K562 (cell line): ENCODE measurements around the gene TSPAN14. TPM values are rescaled to one million over a fixed set of nuclear protein-coding genes. Genes with fewer than 3 reads are reported as not detected.

Experiments used
- CEBPZ ChIP-seq: fragments of 150-350 bp; IDR thresholded peaks from 2 replicates; pipeline ENCODE4 v1.6.1; 2014; ENCODE audit warnings: low read depth, mild to moderate bottlenecking, low read length, borderline replicate concordance
- HDGF ChIP-seq: fragments of 450-650 bp; IDR thresholded peaks from 2 replicates; pipeline ENCODE4 v1.6.1; 2016
- MBD2 ChIP-seq: sonication (generic); IDR thresholded peaks from 2 replicates; pipeline ENCODE4 v1.6.1; 2016; ENCODE audit warnings: low read depth, borderline replicate concordance
- POLR2AphosphoS5 ChIP-seq: IDR thresholded peaks from 2 replicates; pipeline ENCODE4 v1.6.1; 2011; ENCODE audit warnings: mild to moderate bottlenecking, low read depth, low read length, moderate library complexity; ENCODE audit not compliant: control insufficient read depth, insufficient read depth
- RBM14 ChIP-seq: fragments of 200-400 bp; formaldehyde crosslinking; IDR thresholded peaks from 2 replicates; pipeline ENCODE4 v1.6.1; 2018; ENCODE audit warnings: low read depth, mild to moderate bottlenecking, low read length, moderate library complexity, borderline replicate concordance; ENCODE audit not compliant: insufficient read depth
- RNF219 ChIP-seq: fragments of 250-450 bp; sonication (Bioruptor Pico); IDR thresholded peaks from 2 replicates; pipeline ENCODE4 v1.5.0; 2022; ENCODE audit warnings: mild to moderate bottlenecking
- SETDB1 ChIP-seq: IDR thresholded peaks from one replicate; pipeline ENCODE4 v1.6.1; 2012; ENCODE audit warnings: low read length, control low read depth, inconsistent platforms
- SMC3 ChIP-seq: conservative IDR thresholded peaks from 2 replicates; pipeline ENCODE4 v1.6.1; 2011; ENCODE audit warnings: low read depth, low read length, improper control_type of control experiment; ENCODE audit not compliant: insufficient read depth
- SNRNP70 ChIP-seq: fragments of 200-400 bp; formaldehyde crosslinking; optimal IDR thresholded peaks from 2 replicates; pipeline ENCODE3; 2017; ENCODE audit warnings: low read depth, low read length
- TEAD2 ChIP-seq: fragments of 450-650 bp; IDR thresholded peaks from 2 replicates; pipeline ENCODE4 v1.6.1; 2016; ENCODE audit warnings: missing genetic modification characterization, control low read depth, missing compliant biosample characterization
- THRA ChIP-seq: fragments of 450-650 bp; IDR thresholded peaks from 2 replicates; pipeline ENCODE4 v1.6.1; 2017; ENCODE audit warnings: mild to moderate bottlenecking, moderate library complexity
- ZKSCAN1 ChIP-seq: fragments of 150-350 bp; IDR thresholded peaks from 2 replicates; pipeline ENCODE4 v1.6.1; 2016; ENCODE audit warnings: low read depth, low read length
- ZNF217 ChIP-seq: sonication (generic); formaldehyde crosslinking; IDR thresholded peaks from 2 replicates; pipeline ENCODE4 v1.8.0; 2022; ENCODE audit warnings: mild to moderate bottlenecking, missing genetic modification reagents
- ZNF583 ChIP-seq: fragments of 250-450 bp; sonication (Bioruptor Pico); IDR thresholded peaks from 2 replicates; pipeline ENCODE4 v1.4.0; 2020
- ZSCAN32 ChIP-seq: fragments of 450-650 bp; formaldehyde crosslinking; IDR thresholded peaks from 2 replicates; pipeline ENCODE4 v1.4.0; 2020; ENCODE audit warnings: mild to moderate bottlenecking, moderate library complexity
- polyA plus RNA-seq, 8 experiments: library from polyadenylated mRNA; depleted of rRNA in 4 of 8; stranded (reverse) in 5 of 8; unstranded in 3 of 8; fragments of >200 nt; fragmentation: Nextera tagmentation in 2 of 8; fragmentation: Illumina TruSeq in 1 of 8; extraction: Ambion mirVana in 2 of 8; extraction: Trizol in 1 of 8; gene quantifications; 2 replicates each; pipeline versions ENCODE4 v1.2.1 to v1.2.3, GENCODE V29; 2011 to 2014; ENCODE audit warnings: inconsistent platforms in 1 of 8, missing spikeins in 1 of 8
- total RNA-seq, 7 experiments: library from RNA; depleted of rRNA in 6 of 7; stranded (reverse); fragments of >200 nt in 6 of 7; fragmentation: Illumina TruSeq in 2 of 7; extraction: Trizol in 2 of 7; gene quantifications; 2 replicates each; pipeline versions ENCODE4 v1.2.1 to v1.2.3, GENCODE V29; 2011 to 2021; ENCODE audit warnings: low replicate concordance in 1 of 7
- TF ChIP-seq, protein P1 (sequence below): sonication (generic); formaldehyde crosslinking; IDR thresholded peaks from 2 replicates; pipeline ENCODE4 v1.9.0; 2022; ENCODE audit warnings: mild to moderate bottlenecking, missing genetic modification reagents
- TF ChIP-seq, protein P2 (sequence below): fragments of 450-650 bp; IDR thresholded peaks from 2 replicates; pipeline ENCODE4 v1.7.1; 2018; ENCODE audit warnings: mild to moderate bottlenecking, low read depth; ENCODE audit not compliant: partially characterized antibody

TSPAN14 gene
- total and polyA plus RNA-seq, 9 of the 15 experiments (the other 6 are each of a cell fraction or from before 2014, with no cell fraction given): 5.8 to 92.9 (median 23.3) TPM

DNA sequence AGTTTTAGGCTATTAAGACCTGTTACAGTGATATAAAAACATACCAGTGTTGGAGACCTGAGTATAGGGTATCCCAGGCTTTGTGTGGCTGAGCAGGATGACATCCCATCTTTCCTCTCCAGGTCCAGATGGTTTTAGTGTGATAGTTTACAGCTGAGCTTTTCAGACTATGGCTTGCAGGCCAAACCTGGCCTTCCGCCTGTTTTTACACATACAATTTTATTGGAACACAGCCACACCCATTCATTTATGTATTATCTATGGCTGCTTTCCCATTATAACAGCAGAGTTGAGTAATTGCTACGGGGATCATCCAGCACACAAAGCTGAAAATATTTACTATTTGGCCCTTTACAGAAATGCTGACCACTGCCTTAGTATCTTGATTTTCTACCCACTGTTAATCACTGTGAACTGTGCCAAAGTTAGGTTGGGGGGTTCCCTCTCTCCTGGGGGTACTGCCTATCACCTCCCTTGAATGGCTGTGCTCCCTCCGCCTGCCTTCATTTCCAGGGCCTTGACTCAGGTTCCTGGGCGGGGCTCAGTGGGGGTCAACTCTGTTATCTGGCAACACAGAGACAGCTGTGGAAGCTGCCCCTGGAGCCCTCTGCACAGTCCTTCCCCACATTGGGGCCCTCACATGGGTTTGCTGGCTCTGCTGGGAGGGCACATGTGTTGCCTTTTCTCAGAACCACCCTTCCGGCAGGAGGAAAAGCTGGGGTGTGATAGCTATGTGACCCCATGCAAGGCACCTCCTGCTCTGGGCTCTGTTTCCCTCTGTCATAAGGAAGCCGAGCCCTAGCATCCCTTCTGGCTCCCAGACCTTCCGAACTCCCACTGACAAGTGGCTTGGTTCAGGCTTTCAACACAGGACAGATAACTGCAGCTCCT is 43.3 kb downstream of the TSPAN14 start (continued):
- TF ChIP-seq CEBPZ: no peak
- TF ChIP-seq, protein P1, sequence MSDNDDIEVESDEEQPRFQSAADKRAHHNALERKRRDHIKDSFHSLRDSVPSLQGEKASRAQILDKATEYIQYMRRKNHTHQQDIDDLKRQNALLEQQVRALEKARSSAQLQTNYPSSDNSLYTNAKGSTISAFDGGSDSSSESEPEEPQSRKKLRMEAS (CRISPR knock-in tag): peak; percentile 84
- TF ChIP-seq HDGF: no peak
- TF ChIP-seq, protein P2, sequence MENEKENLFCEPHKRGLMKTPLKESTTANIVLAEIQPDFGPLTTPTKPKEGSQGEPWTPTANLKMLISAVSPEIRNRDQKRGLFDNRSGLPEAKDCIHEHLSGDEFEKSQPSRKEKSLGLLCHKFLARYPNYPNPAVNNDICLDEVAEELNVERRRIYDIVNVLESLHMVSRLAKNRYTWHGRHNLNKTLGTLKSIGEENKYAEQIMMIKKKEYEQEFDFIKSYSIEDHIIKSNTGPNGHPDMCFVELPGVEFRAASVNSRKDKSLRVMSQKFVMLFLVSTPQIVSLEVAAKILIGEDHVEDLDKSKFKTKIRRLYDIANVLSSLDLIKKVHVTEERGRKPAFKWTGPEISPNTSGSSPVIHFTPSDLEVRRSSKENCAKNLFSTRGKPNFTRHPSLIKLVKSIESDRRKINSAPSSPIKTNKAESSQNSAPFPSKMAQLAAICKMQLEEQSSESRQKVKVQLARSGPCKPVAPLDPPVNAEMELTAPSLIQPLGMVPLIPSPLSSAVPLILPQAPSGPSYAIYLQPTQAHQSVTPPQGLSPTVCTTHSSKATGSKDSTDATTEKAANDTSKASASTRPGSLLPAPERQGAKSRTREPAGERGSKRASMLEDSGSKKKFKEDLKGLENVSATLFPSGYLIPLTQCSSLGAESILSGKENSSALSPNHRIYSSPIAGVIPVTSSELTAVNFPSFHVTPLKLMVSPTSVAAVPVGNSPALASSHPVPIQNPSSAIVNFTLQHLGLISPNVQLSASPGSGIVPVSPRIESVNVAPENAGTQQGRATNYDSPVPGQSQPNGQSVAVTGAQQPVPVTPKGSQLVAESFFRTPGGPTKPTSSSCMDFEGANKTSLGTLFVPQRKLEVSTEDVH: no peak
- no peak for TF ChIP-seq RNF219
- peak; percentile 76 for TF ChIP-seq MBD2
- TF ChIP-seq POLR2AphosphoS5: peak; percentile 94
- TF ChIP-seq SNRNP70: no peak
- no peak for TF ChIP-seq ZSCAN32
- TF ChIP-seq RBM14: no peak
- no peak for TF ChIP-seq SETDB1
- TF ChIP-seq SMC3: peak; percentile 26; the same call in 1 of the 2 replicates
- no peak for TF ChIP-seq TEAD2 (tag)
- peak; percentile 83 for TF ChIP-seq ZNF583 (CRISPR knock-in tag)
- no peak for TF ChIP-seq THRA
- TF ChIP-seq ZKSCAN1: peak; percentile 71; the same call in 1 of the 2 replicates
- TF ChIP-seq ZNF217 (CRISPR knock-in tag): 0 out of 2 replicates have a peak, but pooled peaks have one; percentile 34
